ENCODE results near the gene TRPM4. TPM values are rescaled to one million over a fixed set of nuclear protein-coding genes. Genes with fewer than 3 reads are reported as not detected.
A peak's percentile ranks its signal among the peaks of the same experiment; 100 is the strongest.

Gene TRPM4
- total RNA-seq, 1 donor from 2014 or later, result 3.1 TPM

GRCh38 chr19:49118565-49119410, 38.8 kb upstream of the TRPM4 start, which contains the start of gene C19orf73:
TSS of gene C19orf73 (minus strand) at chr19:49119143. CDS start at chr19:49119022, 121 bp downstream.
- Histone ChIP-seq H3K9ac (no peak within 1 kb of the TSS), H3K36me3 (no peaks in the 10 kb centered on the region), H3K4me3 (peak within 1 kb of the TSS; percentile 61), H3K79me2 (ENCODE audit: low read depth) (no peaks in the 10 kb centered on the region), H3K4me2 (peak within 1 kb of the TSS; percentile 86), H2AFZ (replicated peaks) (no peak within 1 kb of the TSS), H3F3A (ENCODE audit: low read depth) (peaks cover 18% of the 10 kb centered on the region), H3K9me3 (ENCODE audit: low read depth) (no peaks in the 10 kb centered on the region), H3K4me1 (peaks cover 3% of the 10 kb centered on the region), H4K20me1 (ENCODE audit: low read depth) (peaks cover 39% of the 10 kb centered on the region), H3K27ac (no peak within 1 kb of the TSS), H3K27me3 (peaks cover 54% of the 10 kb centered on the region)
- TF ChIP-seq EZH2 (IDR thresholded peaks at IDR 0.05) (no peak), EZH2phosphoT487 (IDR thresholded peaks at IDR 0.05) (no peak), CTCF (IDR thresholded peaks at IDR 0.05) (no peak)
- Mint-ChIP-seq H3K4me3 (peak within 1 kb of the TSS; percentile 85), H3K27me3 (ENCODE audit: insufficient read depth, low read depth) (peaks cover 17% of the 10 kb centered on the region), H3K27ac (peak within 1 kb of the TSS; percentile 72), H3K36me3 (peaks cover 4% of the 10 kb centered on the region), H3K9me3 (no peaks in the 10 kb centered on the region), H3K4me1 (peaks cover 30% of the 10 kb centered on the region)
- DNase-seq (ENCODE audit: low spot score), result peak; percentile 97

DNA sequence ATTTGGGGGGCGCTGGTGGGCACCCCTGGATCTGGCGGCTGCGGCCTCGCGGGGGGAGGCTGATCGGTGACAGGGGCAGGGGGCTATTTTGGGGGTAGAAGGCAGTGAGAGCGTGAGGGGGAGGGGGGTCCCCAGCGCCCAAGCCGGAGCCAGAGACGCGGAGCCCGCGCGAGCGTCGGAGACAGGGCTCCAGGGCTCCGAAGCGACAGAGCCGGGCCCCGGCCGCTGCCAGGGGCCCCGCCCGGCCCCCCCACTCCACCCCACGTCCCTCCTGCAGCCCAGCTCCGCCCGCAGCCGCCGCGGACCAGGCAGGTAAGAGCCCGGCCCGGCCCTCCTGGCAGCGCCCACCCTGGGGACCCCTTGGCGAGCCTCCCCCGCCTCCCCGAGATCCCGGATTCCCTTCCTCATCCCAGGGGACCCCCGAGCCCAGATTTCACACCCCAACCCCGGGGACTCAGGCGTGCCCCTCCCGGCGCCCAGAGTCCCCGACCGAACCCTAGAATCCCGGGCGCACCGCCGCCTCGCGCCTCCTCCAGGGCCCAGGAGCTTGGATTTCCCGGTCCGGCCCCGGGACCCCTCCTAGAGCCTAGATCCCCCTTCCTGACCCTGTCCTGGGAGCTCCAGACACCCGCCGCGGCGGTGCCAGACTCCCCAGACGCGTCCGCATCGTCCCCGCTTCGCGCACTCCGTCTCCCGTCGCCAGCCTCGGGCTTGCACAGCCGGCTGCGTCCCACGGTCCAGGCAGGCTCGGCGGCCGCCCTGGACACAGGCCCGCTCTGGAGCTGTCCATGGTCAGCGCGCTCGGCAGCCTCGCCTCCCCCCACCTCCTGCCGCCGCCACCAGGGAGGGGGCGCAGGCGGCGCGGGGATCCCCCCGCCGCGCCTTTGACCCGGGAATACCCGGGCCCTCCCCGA, 37.9 kb upstream of the TRPM4 start, which contains the start of gene PPFIA3:
Gene PPFIA3 (plus strand): TSS at position 134 of the 914 bp plus-strand sequence. CDS start 8,330 bp downstream, outside the sequence.
- Mint-ChIP-seq H3K4me1 (peaks cover 28% of the 10 kb centered on the region), H3K36me3 (peaks cover 4% of the 10 kb centered on the region), H3K27me3 (ENCODE audit: insufficient read depth, low read depth) (peaks cover 18% of the 10 kb centered on the region), H3K4me3 (peak within 1 kb of the TSS; percentile 85), H3K9me3 (no peaks in the 10 kb centered on the region), H3K27ac (peak within 1 kb of the TSS; percentile 72)
- Histone ChIP-seq H3K4me2 (peak within 1 kb of the TSS; percentile 86), H3K27me3 (peaks cover 56% of the 10 kb centered on the region), H2AFZ (replicated peaks) (no peak within 1 kb of the TSS), H4K20me1 (ENCODE audit: low read depth) (peaks cover 36% of the 10 kb centered on the region), H3K36me3 (no peaks in the 10 kb centered on the region), H3K27ac (no peak within 1 kb of the TSS), H3K4me3 (peak within 1 kb of the TSS; percentile 61), H3K9ac (no peak within 1 kb of the TSS), H3K4me1 (no peaks in the 10 kb centered on the region), H3F3A (ENCODE audit: low read depth) (peaks cover 15% of the 10 kb centered on the region), H3K79me2 (ENCODE audit: low read depth) (no peaks in the 10 kb centered on the region), H3K9me3 (ENCODE audit: low read depth) (no peaks in the 10 kb centered on the region)
- peak; percentile 93 for DNase-seq (ENCODE audit: low spot score)
- TF ChIP-seq CTCF (IDR thresholded peaks at IDR 0.05) (no peak), EZH2phosphoT487 (IDR thresholded peaks at IDR 0.05) (peak; percentile 64), EZH2 (IDR thresholded peaks at IDR 0.05) (peak; percentile 88)

- Mint-ChIP-seq H3K36me3 (peaks cover 4% of the 10 kb centered on the region), H3K4me3 (peak overlapping the region; percentile 84), H3K4me1 (peaks cover 27% of the 10 kb centered on the region), H3K27ac (no peak overlapping the region), H3K9me3 (no peaks in the 10 kb centered on the region), H3K27me3 (ENCODE audit: insufficient read depth, low read depth) (peaks cover 20% of the 10 kb centered on the region)
- no peak for DNase-seq (ENCODE audit: low spot score)
- Histone ChIP-seq H3K36me3 (no peaks in the 10 kb centered on the region), H3K4me3 (no peak overlapping the region), H3K79me2 (ENCODE audit: low read depth) (no peaks in the 10 kb centered on the region), H3K27me3 (peaks cover 52% of the 10 kb centered on the region), H3K9me3 (ENCODE audit: low read depth) (no peaks in the 10 kb centered on the region), H3F3A (ENCODE audit: low read depth) (peaks cover 11% of the 10 kb centered on the region), H4K20me1 (ENCODE audit: low read depth) (peaks cover 34% of the 10 kb centered on the region), H2AFZ (replicated peaks) (no peak overlapping the region), H3K4me2 (peak overlapping the region; percentile 86), H3K27ac (no peak overlapping the region), H3K4me1 (no peaks in the 10 kb centered on the region), H3K9ac (no peak overlapping the region)
- no peak for TF ChIP-seq CTCF (IDR thresholded peaks at IDR 0.05)
- TF ChIP-seq EZH2 (IDR thresholded peaks at IDR 0.05), result no peak
- TF ChIP-seq EZH2phosphoT487 (IDR thresholded peaks at IDR 0.05), result peak; percentile 44
Measured at GRCh38 chr19:49120325-49120683, 37.3 kb upstream of the TRPM4 start.
